ENCODE measurements around the gene C1orf35. TPM values are rescaled to one million over a fixed set of nuclear protein-coding genes. Genes with fewer than 3 reads are reported as not detected.

Gene C1orf35
- total and polyA plus RNA-seq, 2 of the 8 experiments (the other 6 are each of a cell fraction or from before 2014, with no cell fraction given): 18.6 to 19.9 TPM

DNA sequence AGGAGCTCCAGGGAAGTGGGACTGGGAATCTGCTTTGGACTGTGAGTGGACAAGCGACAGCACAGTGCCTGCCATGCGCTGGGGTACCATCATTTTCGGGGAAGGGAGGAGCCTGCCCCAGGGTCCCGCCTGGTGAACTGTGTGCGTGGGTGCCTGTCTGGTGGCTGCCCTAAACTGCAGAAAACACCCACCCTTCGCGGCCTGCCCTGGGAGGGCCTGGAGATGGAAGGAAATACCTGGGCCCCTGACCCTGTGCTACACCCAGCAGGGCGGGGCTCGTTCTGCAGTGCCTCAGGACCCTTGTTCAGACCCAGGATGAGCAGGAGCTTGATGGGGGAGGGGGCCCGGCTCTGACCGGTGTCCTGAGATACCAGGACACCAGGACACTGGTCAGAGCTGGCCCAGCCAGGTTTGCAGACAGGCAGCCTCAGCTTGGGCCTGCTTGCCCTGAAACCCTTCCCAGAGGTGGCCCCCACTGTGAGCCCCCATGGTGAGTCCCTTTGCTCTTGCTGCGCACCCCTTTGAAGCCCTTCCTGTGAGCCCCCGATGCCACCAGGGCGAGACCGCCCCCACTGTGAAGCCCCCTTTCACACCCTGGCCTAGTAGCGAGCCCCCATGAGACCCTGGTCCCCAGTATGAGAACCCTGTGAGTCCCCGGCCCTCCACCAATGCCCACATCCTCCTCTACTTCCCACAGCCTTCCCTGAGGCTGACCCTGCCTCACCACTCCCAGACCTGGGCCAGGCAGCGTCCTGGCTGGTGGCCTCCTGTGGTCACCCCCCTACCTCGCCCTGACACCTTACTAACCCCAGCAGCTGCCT is 49.2 kb upstream of the C1orf35 start:
- WGBS, 2 experiments (ENCODE audit: extremely low coverage in 1 of 2, insufficient coverage in 1 of 2, insufficient read length in 1 of 2, insufficient replicate concordance in 2 of 2, low coverage in 1 of 2, low lambda C conversion rate in 2 of 2, missing lambda C conversion rate in 1 of 2): 87% methylated on average over 19 of the region's 19 CpGs; no CpG with 5 or more reads in 1 of the 2 experiments
- no peak overlapping the region for H3K4ac ChIP-seq (replicated peaks; ENCODE audit: insufficient read length, low read depth, low read length)
- H2BK20ac ChIP-seq (ENCODE audit: low read length): no peak overlapping the region
- H2BK120ac ChIP-seq (replicated peaks; ENCODE audit: low read depth, low read length): no peak overlapping the region
- no peak overlapping the region for H3K14ac ChIP-seq (ENCODE audit: insufficient read length)
- no peak overlapping the region; the same call in 1 of the 2 replicates for H3K27ac ChIP-seq (ENCODE audit: low read depth, low read length)
- no peak overlapping the region for H4K5ac ChIP-seq (ENCODE audit: insufficient read length, low read depth, low read length)
- peaks cover 1 to 4% of the 10 kb centered on the region in 2 experiments for H4K20me1 ChIP-seq (replicated peaks in 1 of 2; ENCODE audit: control insufficient read depth in 1 of 2, insufficient read depth in 2 of 2, low read length in 2 of 2)
- no peaks in the 10 kb centered on the region; the same call in 1 of the 2 replicates for H3K23me2 ChIP-seq (ENCODE audit: low read depth, low read length)
- H3K4me1 ChIP-seq (replicated peaks in 1 of 4; ENCODE audit: control insufficient read depth in 3 of 4, insufficient read depth in 4 of 4, low read length in 3 of 4): peaks cover 0 to 10% (median 4%) of the 10 kb centered on the region in 4 experiments; a peak in 1 of 7 replicates
- H2AK5ac ChIP-seq (ENCODE audit: low read depth, low read length): no peak overlapping the region
- no peak overlapping the region for H2BK12ac ChIP-seq (ENCODE audit: low read depth, low read length)
- H3K9ac ChIP-seq (replicated peaks in 1 of 4; ENCODE audit: extremely low read depth in 1 of 4, low read depth in 3 of 4, low read length in 3 of 4): no peak overlapping the region
- peaks cover 2% of the 10 kb centered on the region for H3K79me1 ChIP-seq (ENCODE audit: low read depth, low read length)
- DNase-seq (ENCODE audit: low read depth in 1 of 2, low spot score in 2 of 2) (no peak), FAIRE-seq (no peak)
- no peak overlapping the region for H3K18ac ChIP-seq (ENCODE audit: extremely low read depth, low read length)
- no peaks in the 10 kb centered on the region for H3K36me3 ChIP-seq (ENCODE audit: control insufficient read depth in 2 of 4, insufficient read depth in 4 of 4, low read length in 3 of 4)
- H3K56ac ChIP-seq (replicated peaks; ENCODE audit: insufficient read length, low read depth, low read length): no peak overlapping the region
- ChIA-PET POLR2A (ENCODE audit: partially characterized antibody) (interaction anchor here (1.0 to 5.5 kb wide), 4 partner anchors 12 to 70 kb away, joined by 3 to 44 read pairs (median 3); partner anchors contain the start of genes ARF1 and IBA57), CTCF (ENCODE audit: partially characterized antibody) (interaction anchor here (0.7 to 2.3 kb wide), 6 partner anchors 8 to 156 kb away, joined by 3 to 7 read pairs (median 4); partner anchors contain the start of gene IBA57)
- no peak overlapping the region for H4K8ac ChIP-seq (ENCODE audit: extremely low read depth, insufficient read depth, low read length)
- H2BK5ac ChIP-seq (ENCODE audit: low read depth, low read length): no peak overlapping the region
- H2BK15ac ChIP-seq (ENCODE audit: low read length): no peak overlapping the region
- no peak overlapping the region for H3K4me3 ChIP-seq (ENCODE audit: extremely low read depth in 1 of 4, insufficient read depth in 2 of 4, low read depth in 3 of 4, low read length in 4 of 4)
- H4K91ac ChIP-seq (replicated peaks; ENCODE audit: insufficient read length, low read length): no peak overlapping the region
- no peaks in the 10 kb centered on the region for H3K9me3 ChIP-seq (ENCODE audit: insufficient read depth in 2 of 2, low read depth in 1 of 2, low read length in 1 of 2)
- no peak overlapping the region for H3K23ac ChIP-seq (ENCODE audit: insufficient read length)
- H3K79me2 ChIP-seq (ENCODE audit: control insufficient read depth in 1 of 2, insufficient read depth in 2 of 2, low read length in 2 of 2): no peaks in the 10 kb centered on the region
- H2AFZ ChIP-seq (ENCODE audit: low read length): no peak overlapping the region
- H3K27me3 ChIP-seq (replicated peaks in 1 of 4; ENCODE audit: control insufficient read depth in 3 of 4, extremely low read depth in 1 of 4, insufficient read depth in 3 of 4, low read length in 3 of 4): 0 out of 7 replicates have a peak, but pooled peaks cover 0 to 5% (median 0%) of the 10 kb centered on the region in 4 experiments
- H3K4me2 ChIP-seq (ENCODE audit: insufficient read depth in 1 of 2, low read depth in 2 of 2, low read length in 2 of 2): no peak overlapping the region
